H1 (cell line): ENCODE measurements around the gene NT5C1B. TPM values are rescaled to one million over a fixed set of nuclear protein-coding genes. Genes with fewer than 3 reads are reported as not detected.

ENCODE experiments used
- CHD7 ChIP-seq: fragments of 300-600 bp; sonication (generic); IDR thresholded peaks from 2 replicates; pipeline ENCODE4 v1.7.1; 2012; ENCODE audit warnings: low read length, moderate library complexity, mild to moderate bottlenecking, inconsistent platforms; ENCODE audit not compliant: insufficient replicate concordance
- HDAC6 ChIP-seq: IDR thresholded peaks from one replicate; pipeline ENCODE4 v1.7.1; 2012; ENCODE audit warnings: low read depth, mild to moderate bottlenecking, inconsistent platforms, low read length, moderate library complexity
- JUN ChIP-seq: IDR thresholded peaks from 2 replicates; pipeline ENCODE4 v1.6.1; 2011; ENCODE audit warnings: low read depth, mild to moderate bottlenecking, improper control_type of control experiment, low read length
- NRF1 ChIP-seq: IDR thresholded peaks from 2 replicates; pipeline ENCODE4 v1.6.1; 2011; ENCODE audit warnings: mild to moderate bottlenecking, low read depth, low read length, improper control_type of control experiment
- POLR2AphosphoS5 ChIP-seq: IDR thresholded peaks from 2 replicates; pipeline ENCODE4 v1.6.1; 2011; ENCODE audit warnings: low read depth, low read length
- RNF2 ChIP-seq: fragments of 200-900, 300-1000 bp; sonication (generic); IDR thresholded peaks from 2 replicates; pipeline ENCODE4 v1.7.1; 2016; ENCODE audit warnings: borderline replicate concordance, low read depth, mild to moderate bottlenecking, antibody characterized with exemption, low read length; ENCODE audit not compliant: poor library complexity, severe bottlenecking; ENCODE audit errors: missing control alignments
- SAP30 ChIP-seq: fragments of 300-600 bp; sonication (generic); IDR thresholded peaks from 2 replicates; pipeline ENCODE4 v1.7.1; 2012; ENCODE audit warnings: low read length, moderate library complexity, mild to moderate bottlenecking, inconsistent platforms; ENCODE audit not compliant: insufficient read depth, insufficient replicate concordance
- SIX5 ChIP-seq: IDR thresholded peaks from 2 replicates; pipeline ENCODE4 v1.6.1; 2011; ENCODE audit warnings: mild to moderate bottlenecking, low read depth, low read length
- TAF7 ChIP-seq: optimal IDR thresholded peaks from 2 replicates; pipeline ENCODE3; 2011; ENCODE audit warnings: low read depth, mild to moderate bottlenecking, inconsistent platforms, low read length, moderate library complexity, borderline replicate concordance
- polyA plus RNA-seq, 7 experiments: library from polyadenylated mRNA; depleted of rRNA in 3 of 7; stranded (reverse) in 5 of 7; unstranded in 2 of 7; fragments of >200 nt in 5 of 7; fragments of 200-250 nt in 2 of 7; gene quantifications; 1 replicate in 5 of 7; 2 replicates in 1 of 7; 4 replicates in 1 of 7; pipeline versions ENCODE4 v1.2.1 to v1.2.3, GENCODE V29; 2011 to 2013; ENCODE audit warnings: missing spikeins in 2 of 7, mixed read lengths in 2 of 7
- total RNA-seq: library from RNA; stranded (reverse); fragmentation: NEBNext Ultra II Directional; extraction: Animal tissue kit (Norgen Biotek cat#: 25700); gene quantifications from 2 replicates; pipeline ENCODE4 v1.2.1, GENCODE V29; 2021

NT5C1B gene
- total and polyA plus RNA-seq, 2 of the 8 experiments (the other 6 are each of a cell fraction or from before 2014, with no cell fraction given) = not detected

DNA sequence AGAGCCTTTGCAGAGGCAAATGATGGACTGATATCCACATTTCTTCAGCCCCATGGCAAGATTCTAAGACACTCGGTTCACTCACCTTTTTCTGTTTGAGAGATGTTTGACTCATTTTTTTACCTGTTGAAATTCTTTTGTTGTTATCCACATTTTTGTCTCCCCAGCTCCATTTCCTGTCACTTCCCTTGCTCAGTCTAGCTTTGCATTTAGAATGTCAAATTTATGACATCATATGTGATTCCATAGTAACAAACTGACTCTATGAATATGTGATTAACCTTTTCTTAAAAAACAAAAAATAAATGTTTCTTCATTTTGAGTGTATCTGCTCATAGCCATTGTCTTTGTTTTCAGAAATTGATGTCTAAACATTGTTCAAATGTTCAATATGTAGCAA lies at the start of gene NT5C1B (continued):
- TF ChIP-seq RNF2 (no peak), JUN (no peak), POLR2AphosphoS5 (no peak), SIX5 (no peak), CHD7 (no peak), SAP30 (no peak), TAF7 (no peak), NRF1 (no peak), HDAC6 (no peak)
